Heart left ventricle (tissue), 16 donors: ENCODE measurements around the gene PXMP4. TPM values are rescaled to one million over a fixed set of nuclear protein-coding genes. Genes with fewer than 3 reads are reported as not detected.

ENCODE experiments used
- ATAC-seq, 4 donors: fragments of 200-7000 bp; cut with Tn5 transposase; one replicate each; pipeline ENCODE4 v1.9.1; 2020 to 2022; ENCODE audit warnings: moderate library complexity in 4 of 4, mild to moderate bottlenecking in 3 of 4, moderate number of reproducible peaks in 1 of 4
- DNase-seq, 5 donors: peaks; one replicate each; pipeline ENCODE4 v3.0.0-alpha.2; 2020
- H3K27ac ChIP-seq, 12 donors: fragments of 200-600 bp; sonication (generic) in 4 of 12; one replicate each; pipeline versions ENCODE4 v1.5.0 to v1.8.0; 2016 to 2022; ENCODE audit warnings: mild to moderate bottlenecking in 2 of 12
- H3K27me3 ChIP-seq, 9 donors: fragments of 200-600 bp; sonication (generic) in 2 of 9; one replicate each; pipeline versions ENCODE4 v1.5.1 to v1.8.0; 2016 to 2022; ENCODE audit warnings: mild to moderate bottlenecking in 3 of 9
- H3K36me3 ChIP-seq, 9 donors: fragments of 200-600 bp; sonication (generic) in 2 of 9; one replicate each; pipeline versions ENCODE4 v1.5.0 to v1.8.0; 2018 to 2022; ENCODE audit warnings: mild to moderate bottlenecking in 2 of 9
- H3K4me1 ChIP-seq, 12 donors: fragments of 200-600 bp; sonication (generic) in 4 of 12; one replicate each; pipeline versions ENCODE4 v1.5.0 to v1.8.0; 2016 to 2022; ENCODE audit warnings: mild to moderate bottlenecking in 3 of 12
- H3K4me3 ChIP-seq, 12 donors: fragments of 200-600 bp; sonication (generic) in 4 of 12; one replicate each; pipeline versions ENCODE4 v1.5.0 to v1.8.0; 2017 to 2022; ENCODE audit warnings: mild to moderate bottlenecking in 9 of 12, moderate library complexity in 4 of 12
- H3K9me3 ChIP-seq, 12 donors: fragments of 200-600 bp; sonication (generic) in 4 of 12; one replicate each; pipeline versions ENCODE4 v1.5.0 to v1.8.0; 2016 to 2022; ENCODE audit warnings: mild to moderate bottlenecking in 1 of 12
- POLR2A ChIP-seq, 2 donors: fragments of 450-650 bp; IDR thresholded peaks; one replicate each; pipeline ENCODE4 v1.6.1; 2017; ENCODE audit warnings: antibody characterized with exemption in 2 of 2, mild to moderate bottlenecking in 2 of 2, moderate library complexity in 2 of 2
- WGBS, 4 donors: extraction: QIAGEN DNeasy Blood & Tissue Kit in 2 of 4; methylation state at CpG; one replicate each; pipeline versions ENCODE4 v1.1.5 to v1.1.7; 2013 to 2018; 5-methylcytosine and 5-hydroxymethylcytosine counted together
- intact Hi-C, 10 donors: fragments of 100-400 bp; cut with DNase I; formaldehyde crosslinking; loops; one replicate each; pipeline versions ENCODE4 v1.11.1 to v1.14.2; 2022
- polyA plus RNA-seq, 2 donors: library from polyadenylated mRNA; stranded (reverse); fragments of 200-250 nt; gene quantifications; one replicate each; pipeline ENCODE4 v1.2.3, GENCODE V29; 2013
- total RNA-seq, 9 donors: library from RNA; depleted of rRNA in 2 of 9; stranded (reverse); fragments of >200 nt in 2 of 9; fragmentation: NEBNext Ultra II Directional in 3 of 9; extraction: Animal tissue kit (Norgen Biotek cat#: 25700) in 3 of 9; gene quantifications; one replicate each; pipeline versions ENCODE4 v1.1.0 to v1.2.4, GENCODE V29; 2016 to 2023
- TF ChIP-seq, protein P1 (sequence below), 12 donors: fragments of 200-600 bp; sonication (generic) in 4 of 12; IDR thresholded peaks; one replicate each; pipeline versions ENCODE4 v1.5.0 to v1.8.0; 2018 to 2022; ENCODE audit warnings: antibody characterized with exemption in 12 of 12, mild to moderate bottlenecking in 5 of 12
- donor health status: ischemic (EF 13 %, LVEDD 7.1; RV severe dilation, severe dysfunction).
- donor health status: healthy with polysubstance abuse.
- donor health status: DM: no; HTN: yes; CAD: no.
- donor health status: DM: no; HTN: no; CAD: no.
- donor health status: ischemic (EF 25% LVEDD 6.9; RV normal size, moderate dysfunction).
- donor health status: ischemic (EF 25% LVEDD 5.7; RV mildly dilated, moderate dysfunction).
- donor health status: healthy.
- donor health status: DM: yes; HTN: yes; CAD: no.
- donor health status: ischemic (EF 35%, LVEDD 5.7; RV mildly dilated, moderate dysfunction).
- donor health status: nonischemic (EF 11% LVEDD 7.7; RV severe dilation, severe dysfunction).
- donor health status: DM: yes; HTN: yes; CAD: no.
- donor health status: PGD.
- donor health status: ischemic (EF 29% LVEDD 5.4; RV normal size, mild dysfunction).
- donor health status: nonischemic (EF 23%, LVEDD 6.1; RV moderate dilation, normal function).

PXMP4 gene
- total and polyA plus RNA-seq, 11 donors, result 5.0 to 13.0 (median 10.2) TPM

DNA sequence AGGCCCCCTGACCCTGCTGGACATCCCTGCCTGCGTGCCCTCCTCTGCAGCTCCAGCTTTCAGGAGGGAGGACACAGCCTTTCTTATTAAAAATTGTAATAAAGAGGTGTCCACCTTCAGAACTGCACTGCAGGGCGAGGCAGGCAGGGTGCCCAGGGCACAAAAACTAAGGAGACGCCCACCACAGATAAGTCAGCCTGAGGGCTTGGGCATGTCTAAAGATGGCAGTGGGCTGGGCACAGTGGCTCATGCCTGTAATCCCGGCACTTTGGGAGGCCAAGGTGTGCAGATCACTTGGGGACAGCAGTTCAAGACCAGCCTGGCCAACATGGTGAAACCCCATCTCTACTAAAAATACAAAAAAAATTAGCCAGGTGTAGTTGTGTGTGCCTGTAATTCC, 64.9 kb downstream of the PXMP4 start:
- DNase-seq (no peak), ATAC-seq (no peak)
- Histone ChIP-seq H3K36me3 (peaks cover 0 to 34% (median 15%) of the 10 kb centered on the region in 9 donors), H3K4me1 (peaks cover 0 to 17% (median 6%) of the 10 kb centered on the region in 12 donors), H3K9me3 (no peaks in the 10 kb centered on the region), H3K27me3 (no peaks in the 10 kb centered on the region), H3K4me3 (no peak overlapping the region), H3K27ac (no peak overlapping the region)
- 58 to 69% (median 61%) methylated on average over 4 of the region's 4 CpGs for WGBS, 4 donors
- TF ChIP-seq, protein P1, sequence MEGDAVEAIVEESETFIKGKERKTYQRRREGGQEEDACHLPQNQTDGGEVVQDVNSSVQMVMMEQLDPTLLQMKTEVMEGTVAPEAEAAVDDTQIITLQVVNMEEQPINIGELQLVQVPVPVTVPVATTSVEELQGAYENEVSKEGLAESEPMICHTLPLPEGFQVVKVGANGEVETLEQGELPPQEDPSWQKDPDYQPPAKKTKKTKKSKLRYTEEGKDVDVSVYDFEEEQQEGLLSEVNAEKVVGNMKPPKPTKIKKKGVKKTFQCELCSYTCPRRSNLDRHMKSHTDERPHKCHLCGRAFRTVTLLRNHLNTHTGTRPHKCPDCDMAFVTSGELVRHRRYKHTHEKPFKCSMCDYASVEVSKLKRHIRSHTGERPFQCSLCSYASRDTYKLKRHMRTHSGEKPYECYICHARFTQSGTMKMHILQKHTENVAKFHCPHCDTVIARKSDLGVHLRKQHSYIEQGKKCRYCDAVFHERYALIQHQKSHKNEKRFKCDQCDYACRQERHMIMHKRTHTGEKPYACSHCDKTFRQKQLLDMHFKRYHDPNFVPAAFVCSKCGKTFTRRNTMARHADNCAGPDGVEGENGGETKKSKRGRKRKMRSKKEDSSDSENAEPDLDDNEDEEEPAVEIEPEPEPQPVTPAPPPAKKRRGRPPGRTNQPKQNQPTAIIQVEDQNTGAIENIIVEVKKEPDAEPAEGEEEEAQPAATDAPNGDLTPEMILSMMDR (IDR thresholded peaks at IDR 0.05), result no peak
- TF ChIP-seq POLR2A (IDR thresholded peaks at IDR 0.05), result no peak
- intact Hi-C loops, result no loop called here

DNA sequence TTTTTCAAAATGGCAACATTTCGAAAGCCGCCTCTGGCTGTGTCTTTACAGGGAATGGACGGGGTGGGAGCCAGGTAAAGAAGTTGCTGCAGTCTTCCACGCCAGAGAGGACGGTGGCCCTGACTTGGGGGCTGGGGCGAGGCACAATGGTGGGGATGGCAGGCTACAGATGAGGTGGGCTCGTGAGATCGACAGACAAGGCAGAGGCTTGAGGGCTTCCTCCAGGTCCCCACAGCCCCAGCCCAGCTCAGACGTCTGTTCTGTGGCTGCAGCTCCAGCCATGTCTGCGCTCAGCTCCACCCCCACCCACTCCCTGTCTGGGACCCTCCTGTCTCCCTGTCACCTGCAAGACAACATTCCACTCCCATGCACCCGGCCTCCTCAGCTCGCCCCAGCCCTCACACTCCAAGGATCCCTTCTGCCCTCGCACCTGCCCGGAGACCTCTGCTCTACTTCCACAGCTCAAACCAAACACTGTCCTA, 65.4 kb downstream of the PXMP4 start:
- TF ChIP-seq POLR2A (IDR thresholded peaks at IDR 0.05), result no peak
- TF ChIP-seq, protein P1 (IDR thresholded peaks at IDR 0.05), result no peak
- intact Hi-C loops, result loop anchor here in 6 of 10 donors (5.0 kb wide), 2 partner anchors 192 to 197 kb away; no protein-coding TSS in a partner anchor
- peaks cover 0 to 17% (median 6%) of the 10 kb centered on the region in 12 donors for H3K4me1 ChIP-seq
- no peak for DNase-seq
- 71 to 79% (median 76%) methylated on average over 14 of the region's 14 CpGs for WGBS, 4 donors
- H3K4me3 ChIP-seq, result no peak overlapping the region
- H3K27ac ChIP-seq, result no peak overlapping the region
- ATAC-seq, result peak in 2 of 4 donors; percentile 1 to 5
- H3K36me3 ChIP-seq, result peaks cover 0 to 30% (median 11%) of the 10 kb centered on the region in 9 donors
- no peaks in the 10 kb centered on the region for H3K27me3 ChIP-seq
- H3K9me3 ChIP-seq, result no peaks in the 10 kb centered on the region

DNA sequence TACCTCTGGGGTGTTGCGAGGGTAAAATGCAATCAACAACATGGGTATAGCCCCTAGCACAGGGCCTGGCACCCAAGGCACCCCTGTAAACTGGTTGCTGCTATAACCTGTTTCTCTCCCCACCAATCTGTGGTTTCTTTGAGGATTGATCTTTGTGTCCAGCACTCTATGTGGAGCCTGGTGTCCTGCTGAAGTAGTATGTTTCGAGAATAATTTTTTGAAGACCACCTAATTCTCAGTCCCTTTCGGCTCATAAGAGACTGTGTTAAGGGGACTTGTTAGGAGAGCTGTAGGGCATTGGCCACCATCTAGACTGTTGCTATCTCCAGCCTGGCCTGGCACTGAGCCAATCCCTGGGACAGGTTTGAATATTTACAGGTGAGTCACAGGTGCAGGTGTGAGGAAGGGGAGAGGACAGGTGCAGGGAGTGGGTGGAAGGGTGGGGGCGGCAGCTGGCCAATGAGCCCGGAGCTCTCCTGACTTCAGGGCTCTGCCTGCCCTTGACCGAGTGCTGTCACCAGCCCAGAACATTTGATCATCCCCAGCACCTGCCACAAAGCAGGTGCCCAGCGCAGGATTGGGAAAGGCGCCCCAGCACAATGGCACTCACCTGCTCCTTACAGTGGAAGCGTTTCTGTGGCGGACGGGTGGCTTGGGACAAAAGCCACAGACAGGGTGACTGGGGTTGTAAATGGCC, 66.1 kb downstream of the PXMP4 start:
- peaks cover 0 to 23% (median 8%) of the 10 kb centered on the region in 9 donors for H3K36me3 ChIP-seq
- H3K27me3 ChIP-seq, result no peaks in the 10 kb centered on the region
- ATAC-seq, result peak in 3 of 4 donors; percentile 5 to 29 (median 12)
- H3K4me1 ChIP-seq, result peaks cover 0 to 20% (median 8%) of the 10 kb centered on the region in 12 donors
- no peak overlapping the region for H3K27ac ChIP-seq
- 83 to 90% (median 84%) methylated on average over 11 of the region's 11 CpGs for WGBS, 4 donors
- DNase-seq, result no peak
- peak overlapping the region in 2 of 12 donors; percentile 3 to 28 for H3K4me3 ChIP-seq
- intact Hi-C loops, result loop anchor here in 9 of 10 donors (2.0 to 5.0 kb wide), 3 partner anchors 192 to 197 kb away; no protein-coding TSS in a partner anchor
- TF ChIP-seq POLR2A (IDR thresholded peaks at IDR 0.05), result no peak
- TF ChIP-seq, protein P1 (IDR thresholded peaks at IDR 0.05), result no peak
- no peaks in the 10 kb centered on the region for H3K9me3 ChIP-seq

GRCh38 chr20:33653218-33653899, 66.8 kb downstream of the PXMP4 start:
- WGBS, 4 donors, result 45 to 52% (median 48%) methylated on average over 16 of the region's 16 CpGs
- Histone ChIP-seq H3K27ac (peak overlapping the region in 2 of 12 donors; percentile 25 to 29), H3K9me3 (no peaks in the 10 kb centered on the region), H3K27me3 (no peaks in the 10 kb centered on the region), H3K4me3 (peak overlapping the region in 5 of 12 donors; percentile 3 to 28 (median 23)), H3K36me3 (peaks cover 0 to 18% (median 8%) of the 10 kb centered on the region in 9 donors), H3K4me1 (peaks cover 0 to 27% (median 12%) of the 10 kb centered on the region in 12 donors)
- intact Hi-C loops, result loop anchor here in 9 of 10 donors (2.0 to 5.0 kb wide), 3 partner anchors 191 to 197 kb away; no protein-coding TSS in a partner anchor
- peak in 3 of 5 donors; percentile 61 to 67 (median 61) for DNase-seq
- TF ChIP-seq POLR2A (IDR thresholded peaks at IDR 0.05), result no peak
- TF ChIP-seq, protein P1 (IDR thresholded peaks at IDR 0.05), result peak; percentile 46 to 82 (median 74)
- peak; percentile 45 to 66 (median 58) for ATAC-seq
